ENCODE measurements around the gene MAZ.
"Not testable (repeated sequence)": the region's sequence is repeated elsewhere in the genome, so short reads cannot be mapped to it uniquely, and the experiment has no call there.

Gene MAZ

DNA sequence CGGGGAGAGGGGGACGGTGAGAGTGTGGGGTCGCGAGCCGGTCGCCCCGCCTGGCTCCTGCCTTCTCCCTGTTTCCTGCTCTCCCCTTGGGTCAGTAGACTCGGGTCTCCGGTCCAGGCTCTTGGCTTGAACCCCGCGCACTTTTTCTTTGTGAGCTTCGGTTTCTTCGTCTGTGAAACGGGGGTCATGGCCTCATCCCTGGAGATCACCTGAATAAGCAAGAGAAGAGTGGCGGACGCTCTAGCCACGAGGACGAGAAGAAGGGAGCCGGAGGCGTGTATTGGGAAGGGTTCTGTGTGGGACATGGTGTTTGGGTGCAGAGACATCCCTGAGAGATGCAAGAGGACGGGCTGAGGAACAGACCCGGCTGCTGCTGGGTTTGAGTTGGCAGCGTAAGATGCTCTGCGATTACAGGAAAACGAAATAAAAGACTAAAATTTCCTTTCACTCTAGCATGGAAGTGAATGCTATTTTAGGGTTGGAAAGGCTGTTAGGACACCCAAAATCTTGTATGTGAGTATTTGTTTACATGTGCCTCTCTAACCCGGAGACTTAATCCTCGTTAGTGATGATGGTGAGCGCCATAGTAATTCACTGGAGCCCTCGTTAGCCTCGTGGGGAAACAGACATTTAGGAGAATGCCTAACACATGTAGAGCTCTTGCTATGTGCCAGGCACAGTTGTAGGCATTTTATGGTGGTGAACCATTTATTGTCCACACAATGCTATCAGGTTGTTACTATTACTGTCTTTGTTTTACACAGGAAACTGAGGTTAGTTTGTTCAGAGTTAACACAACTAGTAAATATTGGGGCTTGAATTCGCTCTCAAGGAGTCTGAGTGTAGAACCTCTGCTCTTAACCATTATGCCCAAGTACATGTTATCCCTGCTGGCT is 15.1 kb upstream of the MAZ start:
- H3K9me3 ChIP-seq (ENCODE audit: severe bottlenecking) = no peaks in the 10 kb centered on the region
- peak overlapping the region; percentile 91 for H3K4me3 ChIP-seq (ENCODE audit: low read depth, low read length)
- TF ChIP-seq, protein P1, sequence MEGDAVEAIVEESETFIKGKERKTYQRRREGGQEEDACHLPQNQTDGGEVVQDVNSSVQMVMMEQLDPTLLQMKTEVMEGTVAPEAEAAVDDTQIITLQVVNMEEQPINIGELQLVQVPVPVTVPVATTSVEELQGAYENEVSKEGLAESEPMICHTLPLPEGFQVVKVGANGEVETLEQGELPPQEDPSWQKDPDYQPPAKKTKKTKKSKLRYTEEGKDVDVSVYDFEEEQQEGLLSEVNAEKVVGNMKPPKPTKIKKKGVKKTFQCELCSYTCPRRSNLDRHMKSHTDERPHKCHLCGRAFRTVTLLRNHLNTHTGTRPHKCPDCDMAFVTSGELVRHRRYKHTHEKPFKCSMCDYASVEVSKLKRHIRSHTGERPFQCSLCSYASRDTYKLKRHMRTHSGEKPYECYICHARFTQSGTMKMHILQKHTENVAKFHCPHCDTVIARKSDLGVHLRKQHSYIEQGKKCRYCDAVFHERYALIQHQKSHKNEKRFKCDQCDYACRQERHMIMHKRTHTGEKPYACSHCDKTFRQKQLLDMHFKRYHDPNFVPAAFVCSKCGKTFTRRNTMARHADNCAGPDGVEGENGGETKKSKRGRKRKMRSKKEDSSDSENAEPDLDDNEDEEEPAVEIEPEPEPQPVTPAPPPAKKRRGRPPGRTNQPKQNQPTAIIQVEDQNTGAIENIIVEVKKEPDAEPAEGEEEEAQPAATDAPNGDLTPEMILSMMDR (IDR thresholded peaks at IDR 0.05; ENCODE audit: low read depth, low read length) = no peak
- no peak for DNase-seq
- H3K36me3 ChIP-seq = peaks cover 49% of the 10 kb centered on the region
- peak overlapping the region; percentile 97 for H3K27ac ChIP-seq
- H3K27me3 ChIP-seq (ENCODE audit: insufficient read depth, low read depth, severe bottlenecking) = no peaks in the 10 kb centered on the region

- Histone ChIP-seq H3K9me3 (ENCODE audit: severe bottlenecking) (no peaks in the 10 kb centered on the region), H3K27ac (peak overlapping the region; percentile 97; the same call in 1 of the 2 replicates), H3K4me3 (ENCODE audit: low read depth, low read length) (peak overlapping the region; percentile 91), H3K36me3 (peaks cover 57% of the 10 kb centered on the region), H3K27me3 (ENCODE audit: insufficient read depth, low read depth, severe bottlenecking) (no peaks in the 10 kb centered on the region)
- TF ChIP-seq, protein P1 (IDR thresholded peaks at IDR 0.05; ENCODE audit: low read depth, low read length) = no peak
- no peak for DNase-seq
These were observed 14.2 kb upstream of the MAZ start for GRCh38 chr16:29791845-29792807.

GRCh38 chr16:29793153-29793552 is 13.2 kb upstream of the MAZ start:
- H3K4me3 ChIP-seq (ENCODE audit: low read depth, low read length); DNase-seq; H3K27ac ChIP-seq; H3K9me3 ChIP-seq (ENCODE audit: severe bottlenecking); H3K27me3 ChIP-seq (ENCODE audit: insufficient read depth, low read depth, severe bottlenecking): not testable (repeated sequence)
- H3K36me3 ChIP-seq = peaks cover 67% of the 10 kb centered on the region

DNA sequence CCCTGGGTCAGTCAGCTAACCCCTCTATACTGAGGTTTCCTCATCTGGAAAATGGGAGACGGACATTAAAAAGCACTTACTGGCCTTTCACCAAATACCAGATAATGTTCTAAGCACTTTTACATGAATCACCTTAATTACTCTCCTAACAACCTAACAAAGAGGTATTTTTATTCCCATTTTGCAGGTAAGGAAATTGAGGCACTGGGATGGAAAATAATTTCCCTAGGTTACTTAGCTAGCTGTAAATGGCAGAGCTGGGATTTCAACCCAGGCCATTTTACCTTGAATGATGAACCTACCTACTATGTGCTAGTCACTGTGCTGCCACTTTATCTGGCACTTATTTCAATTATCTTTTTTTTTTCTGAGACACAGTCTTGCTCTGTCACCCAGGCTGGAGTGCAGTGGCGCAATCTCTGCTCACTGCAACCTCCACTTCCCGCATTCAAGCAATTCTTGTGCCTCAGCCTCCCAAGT is 12.1 kb upstream of the MAZ start:
- Histone ChIP-seq H3K27me3 (ENCODE audit: insufficient read depth, low read depth, severe bottlenecking) (no peaks in the 10 kb centered on the region), H3K36me3 (peaks cover 79% of the 10 kb centered on the region), H3K27ac (no peak overlapping the region), H3K9me3 (ENCODE audit: severe bottlenecking) (no peaks in the 10 kb centered on the region), H3K4me3 (ENCODE audit: low read depth, low read length) (no peak overlapping the region)
- TF ChIP-seq, protein P1 (IDR thresholded peaks at IDR 0.05; ENCODE audit: low read depth, low read length) = no peak
- no peak for DNase-seq

- Histone ChIP-seq H3K36me3 (peaks cover 77% of the 10 kb centered on the region), H3K4me3 (ENCODE audit: low read depth, low read length) (no peak overlapping the region), H3K27me3 (ENCODE audit: insufficient read depth, low read depth, severe bottlenecking) (no peaks in the 10 kb centered on the region), H3K27ac (peak overlapping the region; percentile 94), H3K9me3 (ENCODE audit: severe bottlenecking) (no peaks in the 10 kb centered on the region)
- TF ChIP-seq, protein P1 (IDR thresholded peaks at IDR 0.05; ENCODE audit: low read depth, low read length) = no peak
- no peak for DNase-seq
These were observed 3.9 kb upstream of the MAZ start for GRCh38 chr16:29802416-29802935.

Data from WERI-Rb-1 (cell line).